Inflammatory macrophage treated with lipopolysaccharide for 4 hours (primary cell): ENCODE measurements around the gene PRPS1L1.

Experiments used
- DNase-seq: peaks from one replicate; pipeline ENCODE4 v3.0.0-alpha.2; 2020

Gene PRPS1L1

GRCh38 chr7:18027628-18028027 is at the start of gene PRPS1L1:
Gene PRPS1L1, minus strand, starts transcription at chr7:18027846.
- DNase-seq = no peak

- no peak for DNase-seq
Measured at GRCh38 chr7:18076461-18076860, 48.8 kb upstream of the PRPS1L1 start.

- DNase-seq = no peak
Measured at GRCh38 chr7:18068745-18069144, 41.1 kb upstream of the PRPS1L1 start.

- DNase-seq = peak; percentile 44
Measured at GRCh38 chr7:18064242-18064838, 36.7 kb upstream of the PRPS1L1 start.

GRCh38 chr7:18063149-18063901 is 35.7 kb upstream of the PRPS1L1 start:
- DNase-seq = no peak

- no peak for DNase-seq
Measured at GRCh38 chr7:18059171-18059570, 31.5 kb upstream of the PRPS1L1 start.

GRCh38 chr7:18053941-18054340 is 26.3 kb upstream of the PRPS1L1 start:
- no peak for DNase-seq

- no peak for DNase-seq
Measured at GRCh38 chr7:18053177-18053928, 25.7 kb upstream of the PRPS1L1 start.

- DNase-seq = no peak
Measured at GRCh38 chr7:18049262-18049661, 21.6 kb upstream of the PRPS1L1 start.

- no peak for DNase-seq
Measured at GRCh38 chr7:18046601-18047000, 19.0 kb upstream of the PRPS1L1 start.

GRCh38 chr7:18045171-18045570 is 17.5 kb upstream of the PRPS1L1 start:
- DNase-seq = no peak

GRCh38 chr7:18041191-18041590 is 13.5 kb upstream of the PRPS1L1 start:
- DNase-seq = no peak

- no peak for DNase-seq
Measured at GRCh38 chr7:18040196-18040595, 12.6 kb upstream of the PRPS1L1 start.

GRCh38 chr7:18038382-18038781 is 10.7 kb upstream of the PRPS1L1 start:
- no peak for DNase-seq

- no peak for DNase-seq
Measured at GRCh38 chr7:18037609-18038008, 10.0 kb upstream of the PRPS1L1 start.

GRCh38 chr7:18036783-18037182 is 9.1 kb upstream of the PRPS1L1 start:
- DNase-seq = no peak

GRCh38 chr7:18030758-18031157 is 3.1 kb upstream of the PRPS1L1 start:
- DNase-seq = no peak

GRCh38 chr7:18020138-18020715 is 7.4 kb downstream of the PRPS1L1 start:
- peak; percentile 25 for DNase-seq

GRCh38 chr7:18019555-18019954 is 8.1 kb downstream of the PRPS1L1 start:
- peak; percentile 71 for DNase-seq

GRCh38 chr7:18018296-18019215 is 9.1 kb downstream of the PRPS1L1 start:
- DNase-seq = peak; percentile 55

GRCh38 chr7:18016547-18017444 is 10.8 kb downstream of the PRPS1L1 start:
- DNase-seq = no peak
